ENCODE measurements around the gene CHRM4.
"Not testable (repeated sequence)": the region's sequence is repeated elsewhere in the genome, so short reads cannot be mapped to it uniquely, and the experiment has no call there.

Gene CHRM4

GRCh38 chr11:46381819-46382645 lies 9.5 kb downstream of the CHRM4 start:
- no peak for DNase-seq (ENCODE audit: low read depth)

GRCh38 chr11:46381048-46381818 lies 10.3 kb downstream of the CHRM4 start, which contains the start of gene MDK:
Gene MDK, plus strand, starts transcription at chr11:46381669. Its CDS starts 389 bp downstream, at chr11:46382058.
- DNase-seq (ENCODE audit: low read depth): no peak

GRCh38 chr11:46380340-46381047 lies 11.1 kb downstream of the CHRM4 start:
- no peak for DNase-seq (ENCODE audit: low read depth)

- not testable (repeated sequence) for DNase-seq (ENCODE audit: low read depth)
These were observed 11.9 kb downstream of the CHRM4 start for GRCh38 chr11:46379482-46380293.

- no peak for DNase-seq (ENCODE audit: low read depth)
These were observed 12.6 kb downstream of the CHRM4 start for GRCh38 chr11:46378811-46379481.

- DNase-seq (ENCODE audit: low read depth): no peak
These were observed 13.3 kb downstream of the CHRM4 start for GRCh38 chr11:46378296-46378695.

- no peak for DNase-seq (ENCODE audit: low read depth)
These were observed 13.7 kb downstream of the CHRM4 start for GRCh38 chr11:46377831-46378230.

GRCh38 chr11:46377290-46377689 lies 14.3 kb downstream of the CHRM4 start:
- no peak for DNase-seq (ENCODE audit: low read depth)

GRCh38 chr11:46376258-46377050 lies 15.1 kb downstream of the CHRM4 start:
- no peak for DNase-seq (ENCODE audit: low read depth)

GRCh38 chr11:46375392-46376101 lies 16.0 kb downstream of the CHRM4 start:
- DNase-seq (ENCODE audit: low read depth): no peak

- DNase-seq (ENCODE audit: low read depth): no peak
These were observed 16.8 kb downstream of the CHRM4 start for GRCh38 chr11:46374815-46375214.

- no peak for DNase-seq (ENCODE audit: low read depth)
These were observed 17.5 kb downstream of the CHRM4 start for GRCh38 chr11:46373787-46374740.

- DNase-seq (ENCODE audit: low read depth): not testable (repeated sequence)
These were observed 19.1 kb downstream of the CHRM4 start for GRCh38 chr11:46372501-46372900.

- DNase-seq (ENCODE audit: low read depth): no peak
These were observed 19.5 kb downstream of the CHRM4 start for GRCh38 chr11:46372086-46372485.

GRCh38 chr11:46371262-46371661 lies 20.3 kb downstream of the CHRM4 start:
- DNase-seq (ENCODE audit: low read depth): not testable (repeated sequence)

- no peak for DNase-seq (ENCODE audit: low read depth)
These were observed 21.3 kb downstream of the CHRM4 start for GRCh38 chr11:46370253-46370652.

GRCh38 chr11:46369458-46370152 lies 22.0 kb downstream of the CHRM4 start:
- no peak for DNase-seq (ENCODE audit: low read depth)

GRCh38 chr11:46367916-46368267 lies 23.7 kb downstream of the CHRM4 start:
- no peak for DNase-seq (ENCODE audit: low read depth)
